GM21526 (cell line): ENCODE results near the gene LYRM1.
"Not testable (repeated sequence)": the region's sequence is repeated elsewhere in the genome, so short reads cannot be mapped to it uniquely, and the experiment has no call there.

Source experiments
- ATAC-seq: cut with Tn5 transposase; IDR thresholded peaks from one replicate; pipeline ENCODE4 v1.9.1; 2021; ENCODE audit warnings: moderate library complexity; ENCODE audit not compliant: unreplicated experiment, low FRiP score

The LYRM1 gene

DNA sequence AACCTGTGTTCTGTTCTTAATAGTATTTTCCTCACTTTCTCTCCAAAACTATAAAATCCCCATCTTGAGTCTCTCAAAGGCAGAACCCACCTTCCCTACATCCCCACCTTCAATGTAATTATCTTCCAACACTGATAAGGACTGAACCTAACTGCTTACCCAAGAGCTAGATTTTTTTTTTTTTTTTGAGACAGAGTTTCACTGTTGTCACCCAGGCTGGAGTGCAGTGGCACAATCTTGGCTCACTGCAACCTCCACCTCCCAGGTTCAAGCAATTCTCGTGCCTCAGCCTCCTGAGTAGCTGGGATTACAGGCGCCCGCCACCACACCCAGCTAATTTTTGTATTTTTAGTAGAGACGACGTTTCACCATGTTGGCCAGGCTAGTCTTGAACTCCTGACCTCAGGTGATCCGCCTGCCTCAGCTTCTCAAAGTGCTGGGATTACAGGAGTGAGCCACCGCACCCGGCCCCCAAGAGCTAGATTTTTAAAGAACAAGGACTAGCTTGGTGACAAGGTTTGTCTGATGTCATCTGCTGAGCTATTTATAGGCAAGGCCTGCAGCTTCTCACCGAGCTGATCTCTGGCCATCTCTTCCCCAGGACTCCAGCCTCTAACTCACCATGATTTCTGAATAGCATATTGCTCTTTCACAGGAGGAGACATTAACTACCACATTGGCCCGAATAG is 29.2 kb downstream of the LYRM1 start:
- ATAC-seq = not testable (repeated sequence)

DNA sequence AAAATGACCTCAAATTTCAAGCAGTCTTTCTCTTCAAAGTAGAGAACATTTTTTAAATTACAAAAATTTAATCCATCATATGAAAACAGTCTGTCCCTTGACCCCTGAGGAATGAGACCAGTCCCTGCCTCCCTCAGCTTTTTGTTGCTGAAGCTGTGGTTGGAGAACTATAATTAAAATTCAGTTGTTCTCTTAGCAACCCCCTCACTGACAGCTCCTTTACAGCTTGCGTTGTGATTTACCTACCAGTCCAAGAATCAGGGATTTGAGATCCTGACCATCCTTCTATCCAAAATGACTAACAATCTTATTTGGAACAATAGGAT is 29.8 kb downstream of the LYRM1 start:
- ATAC-seq = no peak

DNA sequence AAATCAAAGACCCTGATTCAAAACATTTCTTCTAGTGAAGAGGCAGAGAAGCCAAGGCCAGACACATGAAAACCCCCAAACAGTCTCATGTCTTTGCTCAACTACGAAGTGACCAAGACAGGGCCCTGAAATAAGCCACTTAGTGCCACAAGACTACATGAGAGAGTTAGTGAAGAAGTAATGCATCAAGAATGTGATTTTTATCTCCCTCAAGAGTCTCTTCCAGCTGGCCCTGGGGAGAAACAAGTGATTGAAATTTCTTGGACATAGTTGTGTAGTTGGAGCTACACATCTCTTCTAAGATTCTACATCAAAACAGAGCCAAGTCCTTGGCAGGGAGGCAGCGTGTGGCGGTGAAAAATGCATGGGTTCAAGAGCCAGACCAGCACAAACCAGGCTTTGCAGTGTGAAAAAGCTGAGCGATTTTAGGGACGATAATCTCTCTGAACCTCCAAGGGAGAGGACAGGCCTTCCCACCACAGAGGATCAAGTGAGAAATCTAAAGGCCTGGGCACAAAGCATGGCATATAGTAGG is 30.6 kb downstream of the LYRM1 start:
- no peak for ATAC-seq

DNA sequence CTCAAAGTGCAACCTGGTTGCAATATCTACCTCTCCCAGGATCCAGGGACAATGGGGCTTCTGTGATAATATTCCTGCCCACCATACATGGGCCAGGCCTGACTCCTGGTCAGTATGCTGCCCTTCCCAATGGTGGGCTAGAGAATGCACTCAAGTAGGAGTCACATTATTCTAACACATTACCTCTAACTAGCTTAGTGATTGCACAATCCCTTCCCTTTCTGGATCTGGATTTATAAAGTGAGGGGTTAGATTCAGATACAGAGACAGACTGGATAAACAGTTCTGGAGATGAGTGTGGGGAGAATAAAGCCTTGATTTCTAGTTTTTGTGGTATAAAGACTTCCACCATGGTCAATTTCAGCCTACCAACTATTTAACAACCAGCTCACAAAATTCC is 33.0 kb downstream of the LYRM1 start:
- no peak for ATAC-seq

- ATAC-seq = no peak
These were observed 37.2 kb downstream of the LYRM1 start for GRCh38 chr16:20937736-20938135.

DNA sequence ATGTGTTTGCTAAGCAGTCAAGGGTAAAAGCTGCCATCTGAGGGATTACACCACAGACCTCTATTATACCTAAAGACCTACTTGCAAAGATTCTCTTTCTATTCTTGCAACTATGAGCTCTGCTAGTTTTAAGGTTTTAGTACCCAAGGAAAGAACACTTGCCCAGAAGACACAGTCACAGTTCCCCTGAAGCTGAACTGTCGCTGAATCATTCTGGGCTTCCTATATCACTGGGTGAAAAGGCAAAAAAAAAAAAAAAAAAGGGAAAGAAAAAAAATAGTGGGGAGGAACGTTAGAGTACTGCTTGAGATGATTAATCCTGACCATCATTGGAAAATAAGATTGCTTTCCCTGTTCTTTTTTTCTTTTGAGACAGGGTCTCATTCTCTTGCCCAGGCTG is 37.9 kb downstream of the LYRM1 start:
- no peak for ATAC-seq

GRCh38 chr16:20939611-20940010 is 39.0 kb downstream of the LYRM1 start:
- no peak for ATAC-seq

GRCh38 chr16:20940871-20941635 is 40.5 kb downstream of the LYRM1 start:
- no peak for ATAC-seq

DNA sequence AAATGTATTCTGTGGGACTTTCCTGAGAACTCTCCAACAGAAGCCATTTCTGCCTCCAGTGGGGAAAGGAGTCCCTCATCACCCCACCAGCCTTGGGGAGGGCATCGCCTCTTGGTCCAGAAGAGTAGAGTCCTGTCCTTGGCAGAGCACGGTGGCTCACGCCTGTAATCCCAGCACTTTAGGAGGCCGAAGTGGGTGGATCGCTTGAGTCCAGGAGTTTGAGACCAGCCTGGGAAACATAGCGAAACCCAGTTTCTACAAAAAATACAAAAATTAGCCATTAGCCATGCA is 41.0 kb downstream of the LYRM1 start:
- ATAC-seq = no peak

DNA sequence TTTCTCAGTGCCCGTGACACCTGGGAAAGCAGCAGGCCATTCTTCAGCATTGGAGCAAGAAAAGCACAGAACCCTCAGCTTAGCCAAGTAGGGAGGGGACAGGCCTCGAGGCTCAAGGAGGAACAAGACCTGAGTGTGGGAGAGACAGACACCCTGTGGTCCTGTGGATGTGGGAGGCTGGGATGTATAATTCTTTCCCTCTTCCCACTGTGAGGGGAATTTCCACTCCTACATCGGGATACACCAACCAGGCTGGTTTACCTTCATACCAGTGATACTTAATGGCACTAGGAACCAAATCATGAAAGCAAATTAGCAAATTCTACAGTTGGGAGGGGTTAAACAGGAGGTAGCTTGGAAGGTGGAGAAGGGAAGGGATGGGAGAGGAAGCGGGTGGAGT is 41.7 kb downstream of the LYRM1 start:
- no peak for ATAC-seq

DNA sequence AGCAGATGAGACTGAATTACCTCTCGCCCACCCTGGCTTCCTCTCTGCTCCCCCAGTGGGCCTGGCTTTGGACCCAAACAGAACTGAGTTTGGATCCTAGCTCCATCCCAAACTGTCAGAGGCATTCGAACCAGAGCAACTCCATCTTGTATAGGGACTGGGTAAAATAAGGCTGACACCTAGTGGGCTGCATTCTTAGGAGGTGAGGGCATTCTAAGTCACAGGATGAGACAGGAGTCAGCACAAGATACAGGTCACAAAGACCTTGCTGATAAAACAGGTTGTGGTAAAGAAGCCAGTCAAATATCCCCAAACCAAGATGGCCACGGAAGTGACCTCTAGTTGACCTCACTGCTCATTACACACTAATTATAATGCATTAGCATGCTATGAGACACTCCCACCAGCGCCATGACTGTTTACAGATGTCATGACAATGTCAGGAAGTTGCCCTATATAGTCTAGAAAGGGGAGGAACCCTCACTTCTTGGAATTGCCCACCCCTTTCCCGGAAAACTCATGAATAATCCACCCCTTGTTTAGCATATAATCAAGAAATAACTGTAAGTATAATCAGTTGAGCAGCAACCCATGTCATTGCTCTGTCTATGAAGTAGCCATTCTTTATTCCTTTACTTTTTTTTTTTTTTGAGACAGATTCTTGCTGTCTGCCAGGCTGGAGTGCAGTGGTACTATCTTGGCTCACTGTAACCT is 44.4 kb downstream of the LYRM1 start:
- ATAC-seq = no peak

GRCh38 chr16:20945575-20945875 is 45.0 kb downstream of the LYRM1 start:
- ATAC-seq = not testable (repeated sequence)

DNA sequence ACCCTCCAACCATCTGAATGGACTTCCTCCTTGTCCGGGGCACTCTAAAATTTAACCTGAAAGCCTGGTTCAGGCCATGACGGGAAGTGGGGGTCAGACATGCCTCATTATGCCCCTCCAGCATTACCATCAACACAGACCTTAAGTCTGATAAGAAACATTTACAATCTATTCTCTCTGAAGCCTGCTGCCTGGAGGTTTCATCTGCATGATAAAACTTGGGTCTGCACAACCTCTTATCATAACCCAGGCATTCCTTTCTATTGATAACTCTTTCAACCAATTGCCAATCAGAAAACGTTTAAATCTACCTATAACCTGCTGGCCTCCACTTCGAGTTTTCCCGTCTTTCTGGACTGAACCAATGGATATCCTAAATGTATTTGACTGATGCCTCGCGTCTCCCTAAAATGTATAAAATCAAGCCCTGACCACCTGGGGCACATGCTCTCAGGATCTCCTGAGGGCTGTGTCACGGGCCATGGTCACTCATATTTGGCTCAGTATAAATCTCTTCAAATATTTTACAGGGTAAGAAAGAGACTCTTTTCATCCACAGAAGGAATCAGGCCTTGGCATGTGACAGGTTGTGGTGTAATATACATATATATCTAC is 45.6 kb downstream of the LYRM1 start:
- ATAC-seq = no peak

GRCh38 chr16:20948444-20948843 is 47.9 kb downstream of the LYRM1 start:
- ATAC-seq = no peak

DNA sequence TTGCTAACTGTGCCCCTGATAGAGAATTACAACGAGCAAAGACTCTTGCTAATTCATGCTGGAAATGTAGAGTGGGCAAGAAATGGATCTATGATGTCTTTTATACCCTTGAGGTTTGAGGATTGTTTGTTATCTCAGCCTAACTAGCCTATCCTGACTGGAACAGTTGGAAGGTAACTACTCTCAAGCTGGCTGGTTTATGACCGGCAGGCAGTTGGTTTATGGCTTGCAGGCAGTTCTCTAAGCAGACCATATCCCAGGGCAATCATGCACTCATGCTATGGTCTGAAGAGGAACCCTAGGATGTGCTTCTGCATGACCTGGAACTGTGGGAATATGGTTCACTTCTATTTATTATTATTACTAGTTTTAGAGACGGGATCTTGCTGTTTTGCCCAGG is 49.1 kb downstream of the LYRM1 start:
- no peak for ATAC-seq

- ATAC-seq = no peak
These were observed 49.7 kb downstream of the LYRM1 start for GRCh38 chr16:20950294-20950693.

- no peak for ATAC-seq
These were observed 51.8 kb downstream of the LYRM1 start for GRCh38 chr16:20952139-20952920.

- no peak for ATAC-seq
These were observed 54.0 kb downstream of the LYRM1 start for GRCh38 chr16:20954574-20954973.

- ATAC-seq = no peak
These were observed 55.7 kb downstream of the LYRM1 start for GRCh38 chr16:20956319-20956718.

DNA sequence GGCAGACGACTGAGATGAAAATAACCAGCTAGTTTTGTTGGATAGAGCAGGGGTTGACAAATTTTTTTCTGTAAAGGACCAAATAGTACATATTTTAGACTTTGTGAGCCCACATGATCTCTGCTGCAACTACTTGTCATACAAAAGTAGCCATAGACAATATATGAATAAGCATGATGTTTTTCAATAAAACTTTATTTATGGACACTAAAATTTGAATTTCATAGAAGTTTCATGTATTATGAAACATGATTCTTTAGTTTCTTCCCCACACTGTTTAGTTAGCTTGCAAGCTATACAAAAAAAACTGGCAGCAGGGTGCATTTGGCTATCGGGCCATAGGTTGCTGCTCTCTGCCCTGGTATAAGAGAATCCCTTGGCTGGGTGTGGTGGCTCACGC is 56.6 kb downstream of the LYRM1 start:
- no peak for ATAC-seq

- no peak for ATAC-seq
These were observed 60.3 kb downstream of the LYRM1 start for GRCh38 chr16:20960899-20961298.
